GM12891 (cell line): ENCODE measurements around the gene CORO1C.

ENCODE experiments used
- POLR2A ChIP-seq: IDR thresholded peaks from 2 replicates; pipeline ENCODE4 v1.6.1; 2011; ENCODE audit warnings: low read depth, low read length, control low read depth
- POU2F2 ChIP-seq: IDR thresholded peaks from 2 replicates; pipeline ENCODE4 v1.6.1; 2011; ENCODE audit warnings: low read depth, mild to moderate bottlenecking, control low read depth, low read length, moderate library complexity
- SPI1 ChIP-seq: IDR thresholded peaks from 2 replicates; pipeline ENCODE4 v1.6.1; 2011; ENCODE audit warnings: low read depth, low read length, control low read depth

- TF ChIP-seq SPI1 (no peak), POU2F2 (no peak), POLR2A (no peak)
Observed at GRCh38 chr12:108693751-108694150, 37.6 kb downstream of the CORO1C start.
